IPS-15b (cell line): ENCODE results near the gene CIC.

ENCODE experiments used
- H3K27me3 ChIP-seq: one replicate; pipeline ENCODE4 v1.6.1; 2013; ENCODE audit warnings: low read length; ENCODE audit not compliant: control insufficient read depth, insufficient read depth
- H3K36me3 ChIP-seq: one replicate; pipeline ENCODE4 v1.6.1; 2013; ENCODE audit warnings: low read length; ENCODE audit not compliant: control insufficient read depth, insufficient read depth
- H3K4me1 ChIP-seq: one replicate; pipeline ENCODE4 v1.6.1; 2013; ENCODE audit warnings: mild to moderate bottlenecking, low read length; ENCODE audit not compliant: control insufficient read depth, insufficient read depth
- H3K4me3 ChIP-seq: one replicate; pipeline ENCODE4 v1.5.1; 2013; ENCODE audit warnings: low read depth, low read length
- H3K9ac ChIP-seq: one replicate; pipeline ENCODE4 v1.6.1; 2013; ENCODE audit warnings: low read depth, mild to moderate bottlenecking, low read length
- H3K9me3 ChIP-seq: one replicate; pipeline ENCODE4 v1.6.1; 2013; ENCODE audit warnings: mild to moderate bottlenecking, low read length; ENCODE audit not compliant: control insufficient read depth, insufficient read depth

The CIC gene

GRCh38 chr19:42246143-42246921, 22.7 kb upstream of the CIC start:
- H3K9ac ChIP-seq, result no peak overlapping the region
- H3K9me3 ChIP-seq, result no peaks in the 10 kb centered on the region
- H3K27me3 ChIP-seq, result no peaks in the 10 kb centered on the region
- peaks cover 16% of the 10 kb centered on the region for H3K36me3 ChIP-seq
- no peak overlapping the region for H3K4me3 ChIP-seq
- H3K4me1 ChIP-seq, result peaks cover 7% of the 10 kb centered on the region

GRCh38 chr19:42246922-42247639, 22.0 kb upstream of the CIC start:
- Histone ChIP-seq H3K36me3 (peaks cover 16% of the 10 kb centered on the region), H3K4me1 (peaks cover 12% of the 10 kb centered on the region), H3K27me3 (no peaks in the 10 kb centered on the region), H3K4me3 (no peak overlapping the region), H3K9ac (no peak overlapping the region), H3K9me3 (no peaks in the 10 kb centered on the region)

- H3K9ac ChIP-seq, result no peak overlapping the region
- peaks cover 13% of the 10 kb centered on the region for H3K4me1 ChIP-seq
- H3K4me3 ChIP-seq, result no peak overlapping the region
- H3K9me3 ChIP-seq, result no peaks in the 10 kb centered on the region
- H3K27me3 ChIP-seq, result no peaks in the 10 kb centered on the region
- peaks cover 16% of the 10 kb centered on the region for H3K36me3 ChIP-seq
Observed at GRCh38 chr19:42247640-42248199, 21.3 kb upstream of the CIC start.

- Histone ChIP-seq H3K4me1 (peaks cover 14% of the 10 kb centered on the region), H3K4me3 (no peak overlapping the region), H3K27me3 (no peaks in the 10 kb centered on the region), H3K36me3 (peaks cover 16% of the 10 kb centered on the region), H3K9ac (no peak overlapping the region), H3K9me3 (no peaks in the 10 kb centered on the region)
Observed at GRCh38 chr19:42248270-42249148, 20.5 kb upstream of the CIC start.

- no peaks in the 10 kb centered on the region for H3K9me3 ChIP-seq
- H3K27me3 ChIP-seq, result no peaks in the 10 kb centered on the region
- peaks cover 14% of the 10 kb centered on the region for H3K4me1 ChIP-seq
- H3K9ac ChIP-seq, result no peak overlapping the region
- peaks cover 16% of the 10 kb centered on the region for H3K36me3 ChIP-seq
- no peak overlapping the region for H3K4me3 ChIP-seq
Observed at GRCh38 chr19:42249149-42249750, 19.8 kb upstream of the CIC start.

- peak overlapping the region; percentile 5 for H3K9ac ChIP-seq
- no peak overlapping the region for H3K4me3 ChIP-seq
- H3K9me3 ChIP-seq, result no peaks in the 10 kb centered on the region
- H3K4me1 ChIP-seq, result peaks cover 14% of the 10 kb centered on the region
- peaks cover 16% of the 10 kb centered on the region for H3K36me3 ChIP-seq
- H3K27me3 ChIP-seq, result no peaks in the 10 kb centered on the region
Observed at GRCh38 chr19:42249769-42250168, 19.3 kb upstream of the CIC start.

GRCh38 chr19:42250183-42250665, 18.8 kb upstream of the CIC start:
- H3K36me3 ChIP-seq, result peaks cover 16% of the 10 kb centered on the region
- H3K9ac ChIP-seq, result peak overlapping the region; percentile 5
- no peak overlapping the region for H3K4me3 ChIP-seq
- H3K27me3 ChIP-seq, result no peaks in the 10 kb centered on the region
- H3K4me1 ChIP-seq, result peaks cover 14% of the 10 kb centered on the region
- no peaks in the 10 kb centered on the region for H3K9me3 ChIP-seq

- Histone ChIP-seq H3K9me3 (no peaks in the 10 kb centered on the region), H3K9ac (no peak overlapping the region)
Observed at GRCh38 chr19:42250666-42251531, 18.2 kb upstream of the CIC start.

GRCh38 chr19:42251572-42252358, 17.3 kb upstream of the CIC start:
- Histone ChIP-seq H3K9ac (peak overlapping the region; percentile 32), H3K27me3 (no peaks in the 10 kb centered on the region), H3K4me1 (peaks cover 7% of the 10 kb centered on the region), H3K4me3 (peak overlapping the region; percentile 32), H3K36me3 (peaks cover 16% of the 10 kb centered on the region), H3K9me3 (no peaks in the 10 kb centered on the region)

More at GRCh38 chr19:42250666-42251531, 18.2 kb upstream of the CIC start:
- H3K4me3 ChIP-seq, result no peak overlapping the region
- no peaks in the 10 kb centered on the region for H3K27me3 ChIP-seq
- H3K4me1 ChIP-seq, result peaks cover 13% of the 10 kb centered on the region
- H3K36me3 ChIP-seq, result peaks cover 16% of the 10 kb centered on the region
